K562 (cell line): Measurements from ENCODE around the gene PRKAG2. TPM values are rescaled to one million over a fixed set of nuclear protein-coding genes. Genes with fewer than 3 reads are reported as not detected.

Source experiments
- ATAC-seq: fragments of 200-7000 bp; cut with Tn5 transposase; 3 replicates; pipeline ENCODE4 v1.9.1; 2020; ENCODE audit warnings: moderate library complexity
- BruUV-seq: library from RNA; stranded (reverse); fragments of 400-500 nt; replicated peaks from 2 replicates; lab custom pipeline; 2021; lab: Mats Ljungman, UMichigan
- CTCF ChIA-PET: fragments of 300-600 bp; formaldehyde crosslinking; extraction: SDS; loops from one replicate; lab custom pipeline; 2021; ENCODE audit warnings: low intra/inter-chr PET ratio; lab: Yijun Ruan, JAX
- POLR2A ChIA-PET: fragments of 300-600, 350-650 bp; sonication (Branson Sonifier 250); formaldehyde crosslinking; extraction: SDS; loops from one replicate; lab custom pipeline; 2021; ENCODE audit warnings: antibody characterized with exemption, inconsistent platforms; lab: Yijun Ruan, JAX
- DNase-seq, 4 experiments: peaks; one replicate each; pipeline versions ENCODE4 v3.0.0 to v3.0.0-alpha.2; 2011 to 2018; ENCODE audit warnings: low spot score in 3 of 4, mixed read lengths in 3 of 4; ENCODE audit errors: extremely low read depth in 1 of 4
- FAIRE-seq: peaks from 2 replicates; lab custom pipeline; 2011; peaks lifted over from hg19 to GRCh38; lab: Jason Lieb, UNC
- H2AFZ ChIP-seq: 2 replicates; pipeline ENCODE4 v1.6.0; 2011; ENCODE audit warnings: low read depth, low read length, control low read depth, inconsistent platforms
- H3K27ac ChIP-seq: fragments of 200-600 bp; 3 replicates; pipeline ENCODE4 v1.8.0; 2011; ENCODE audit warnings: low read depth, mild to moderate bottlenecking, control low read depth, inconsistent platforms, low read length, moderate library complexity, mixed read lengths; ENCODE audit errors: extremely low read depth
- H3K27me3 ChIP-seq, 2 experiments: fragments of 300-600 bp in 1 of 2; 2 replicates in 1 of 2; 3 replicates in 1 of 2; pipeline versions ENCODE4 v1.6.0 to v1.8.0; 2011; ENCODE audit warnings: inconsistent platforms in 2 of 2, low read length in 2 of 2, mild to moderate bottlenecking in 1 of 2, mixed read lengths in 1 of 2, moderate library complexity in 1 of 2; ENCODE audit not compliant: control insufficient read depth in 2 of 2, insufficient read depth in 2 of 2
- H3K36me3 ChIP-seq: fragments of 300-600 bp; 3 replicates; pipeline ENCODE4 v1.8.0; 2011; ENCODE audit warnings: mild to moderate bottlenecking, low read length, inconsistent platforms; ENCODE audit not compliant: control insufficient read depth, insufficient read depth
- H3K4me1 ChIP-seq, 2 experiments: fragments of 200-600 bp in 1 of 2; replicated peaks in 1 of 2; 2 replicates in 1 of 2; 3 replicates in 1 of 2; pipeline versions ENCODE4 v1.5.1 to v1.8.0; 2011; ENCODE audit warnings: inconsistent platforms in 2 of 2, low read length in 2 of 2, mild to moderate bottlenecking in 1 of 2, mixed read lengths in 1 of 2, moderate library complexity in 1 of 2; ENCODE audit not compliant: control insufficient read depth in 2 of 2, insufficient read depth in 2 of 2
- H3K4me2 ChIP-seq: 2 replicates; pipeline ENCODE4 v1.6.1; 2011; ENCODE audit warnings: low read length, control low read depth, inconsistent platforms, mixed read lengths; ENCODE audit not compliant: insufficient read depth
- H3K4me3 ChIP-seq: fragments of 200-600 bp; sonication (generic), shearing (Covaris generic); 2 replicates; pipeline ENCODE4 v1.5.1; 2016; ENCODE audit warnings: control low read depth, inconsistent platforms
- H3K79me2 ChIP-seq: fragments of 200-600 bp; 3 replicates; pipeline ENCODE4 v1.8.0; 2011; ENCODE audit warnings: low read length, inconsistent platforms; ENCODE audit not compliant: control insufficient read depth, insufficient read depth
- H3K9ac ChIP-seq, 2 experiments: 2 replicates each; pipeline versions ENCODE4 v1.6.0 to v1.6.1; 2011; ENCODE audit warnings: low read depth in 2 of 2, low read length in 2 of 2, control low read depth in 1 of 2, inconsistent platforms in 1 of 2, mild to moderate bottlenecking in 1 of 2, mixed read lengths in 1 of 2; ENCODE audit not compliant: insufficient read depth in 1 of 2
- H3K9me1 ChIP-seq: one replicate; pipeline ENCODE4 v1.6.0; 2011; ENCODE audit warnings: inconsistent platforms, mild to moderate bottlenecking, low read length, moderate library complexity; ENCODE audit not compliant: control insufficient read depth, insufficient read depth
- H3K9me3 ChIP-seq: replicated peaks from 2 replicates; pipeline ENCODE4 v1.5.1; 2011; ENCODE audit warnings: low read depth, low read length, inconsistent platforms; ENCODE audit not compliant: control insufficient read depth, insufficient read depth
- H4K20me1 ChIP-seq: replicated peaks from 2 replicates; pipeline ENCODE4 v1.6.1; 2011; ENCODE audit warnings: low read length, inconsistent platforms, mixed read lengths; ENCODE audit not compliant: control insufficient read depth, insufficient read depth
- ARID2 ChIP-seq: fragments of 450-650 bp; IDR thresholded peaks from 2 replicates; pipeline ENCODE4 v1.6.1; 2017; ENCODE audit warnings: antibody characterized with exemption, mild to moderate bottlenecking
- E2F6 ChIP-seq, 2 experiments: IDR thresholded peaks; 2 replicates each; pipeline ENCODE4 v1.6.1; 2011; ENCODE audit warnings: borderline replicate concordance in 1 of 2, control low read depth in 1 of 2, low read depth in 1 of 2, low read length in 1 of 2, mild to moderate bottlenecking in 1 of 2, mixed read lengths in 1 of 2, moderate library complexity in 1 of 2; ENCODE audit not compliant: insufficient read depth in 1 of 2, insufficient read length in 1 of 2, poor library complexity in 1 of 2, severe bottlenecking in 1 of 2; ENCODE audit errors: extremely low read depth in 1 of 2
- EZH2 ChIP-seq: IDR thresholded peaks from 2 replicates; pipeline ENCODE4 v1.6.1; 2012; ENCODE audit warnings: low read depth, mild to moderate bottlenecking, inconsistent platforms, low read length, borderline replicate concordance
- FOXJ2 ChIP-seq: fragments of 200-800 bp; sonication (Bioruptor generic); IDR thresholded peaks from 2 replicates; pipeline ENCODE4 v1.6.1; 2016; ENCODE audit warnings: missing genetic modification characterization, missing compliant biosample characterization
- NCOA2 ChIP-seq, 2 experiments: fragments of 450-650 bp; IDR thresholded peaks; 2 replicates each; pipeline ENCODE4 v1.6.1; 2018; ENCODE audit warnings: mild to moderate bottlenecking in 2 of 2, moderate library complexity in 1 of 2; ENCODE audit not compliant: partially characterized antibody in 2 of 2
- NFATC3 ChIP-seq: fragments of 450-650 bp; IDR thresholded peaks from 2 replicates; pipeline ENCODE4 v1.6.1; 2017; ENCODE audit warnings: mild to moderate bottlenecking
- RREB1 ChIP-seq: fragments of 250-450 bp; sonication (Bioruptor Pico); IDR thresholded peaks from 2 replicates; pipeline ENCODE4 v1.4.0; 2020
- SPI1 ChIP-seq: IDR thresholded peaks from 2 replicates; pipeline ENCODE4 v1.6.1; 2011; ENCODE audit warnings: low read depth, low read length, control low read depth, borderline replicate concordance
- ZNF280A ChIP-seq: fragments of 450-650 bp; IDR thresholded peaks from 2 replicates; pipeline ENCODE4 v1.6.1; 2018; ENCODE audit warnings: mild to moderate bottlenecking, low read depth; ENCODE audit not compliant: partially characterized antibody
- WGBS: fragments of 100-300 bp; shearing (Covaris generic); methylation state at CpG from one replicate; pipeline ENCODE4 v1.1.6; 2016; ENCODE audit warnings: low coverage, mixed read lengths; ENCODE audit not compliant: insufficient coverage; ENCODE audit errors: missing lambda C conversion rate; 5-methylcytosine and 5-hydroxymethylcytosine counted together
- in situ Hi-C: fragments of 300-500 bp; cut with MboI; formaldehyde crosslinking; loops from 4 replicates; pipeline ENCODE4 v1.15.0; 2018; ENCODE audit warnings: inconsistent platforms, mixed read lengths
- intact Hi-C: fragments of 100-400 bp; cut with micrococcal nuclease; formaldehyde crosslinking; loops from 2 replicates; pipeline ENCODE4 v1.14.2; 2022
- polyA plus RNA-seq, 8 experiments: library from polyadenylated mRNA; depleted of rRNA in 4 of 8; stranded (reverse) in 5 of 8; unstranded in 3 of 8; fragments of >200 nt; fragmentation: Nextera tagmentation in 2 of 8; fragmentation: Illumina TruSeq in 1 of 8; extraction: Ambion mirVana in 2 of 8; extraction: Trizol in 1 of 8; gene quantifications; 2 replicates each; pipeline versions ENCODE4 v1.2.1 to v1.2.3, GENCODE V29; 2011 to 2014; ENCODE audit warnings: inconsistent platforms in 1 of 8, missing spikeins in 1 of 8
- total RNA-seq, 7 experiments: library from RNA; depleted of rRNA in 6 of 7; stranded (reverse); fragments of >200 nt in 6 of 7; fragmentation: Illumina TruSeq in 2 of 7; extraction: Trizol in 2 of 7; gene quantifications; 2 replicates each; pipeline versions ENCODE4 v1.2.1 to v1.2.3, GENCODE V29; 2011 to 2021; ENCODE audit warnings: low replicate concordance in 1 of 7

Gene PRKAG2
- total and polyA plus RNA-seq, 9 of the 15 experiments (the other 6 are each of a cell fraction or from before 2014, with no cell fraction given), result 0.99 to 5.6 (median 3.3) TPM

- BruUV-seq, result no TSS peak
- Histone ChIP-seq H3K27me3 (peaks cover 54 to 85% of the 10 kb centered on the region in 2 experiments), H3K4me1 (peaks cover 0 to 8% of the 10 kb centered on the region in 2 experiments; a peak in 2 of 5 replicates), H4K20me1 (0 out of 2 replicates have a peak, but pooled peaks cover 7% of the 10 kb centered on the region), H2AFZ (no peak overlapping the region), H3K9me3 (no peaks in the 10 kb centered on the region), H3K9me1 (no peaks in the 10 kb centered on the region), H3K36me3 (no peaks in the 10 kb centered on the region), H3K4me3 (no peak overlapping the region), H3K9ac (no peak overlapping the region), H3K79me2 (no peaks in the 10 kb centered on the region), H3K4me2 (no peak overlapping the region), H3K27ac (no peak overlapping the region)
- WGBS, result 0% methylated on average over 7 of the region's 7 CpGs
- ChIA-PET POLR2A (interaction anchor here (1.5 kb wide), 1 partner anchor 10 kb away, joined by 5 read pairs; no protein-coding TSS in a partner anchor), CTCF (no interaction called here)
- DNase-seq (no peak), ATAC-seq (no peak), FAIRE-seq (no peak)
- intact Hi-C loops, result loop anchor here (5.0 kb wide), 2 partner anchors 213 to 253 kb away; no protein-coding TSS in a partner anchor
- no peak for TF ChIP-seq E2F6 (IDR thresholded peaks at IDR 0.05; ENCODE audit: borderline replicate concordance in 1 of 2, extremely low read depth in 1 of 2, insufficient read depth in 1 of 2, insufficient read length in 1 of 2, low read depth in 1 of 2, low read length in 1 of 2, poor library complexity in 1 of 2, severe bottlenecking in 1 of 2)
- no peak for TF ChIP-seq RREB1 (CRISPR knock-in tag)
- no peak for TF ChIP-seq NCOA2 (IDR thresholded peaks at IDR 0.05; ENCODE audit: partially characterized antibody in 2 of 2)
- no peak for TF ChIP-seq NFATC3
- no peak for TF ChIP-seq ARID2
- no peak for TF ChIP-seq FOXJ2 (tag)
- TF ChIP-seq EZH2, result no peak
- TF ChIP-seq SPI1, result no peak
- TF ChIP-seq ZNF280A, result no peak
- in situ Hi-C loops, result no loop called here
Measured at GRCh38 chr7:151779678-151780077, 97.2 kb downstream of the PRKAG2 start.
